DMS53 treated with DMSO at 0.1 percent for 48 hours (cell line): Measurements from ENCODE around the gene TMSB4X.

ENCODE experiments used
- DNase-seq: peaks from one replicate; lab custom pipeline; 2025; ENCODE audit not compliant: unreplicated experiment; lab: John Stamatoyannopoulos, UW

The TMSB4X gene

DNA sequence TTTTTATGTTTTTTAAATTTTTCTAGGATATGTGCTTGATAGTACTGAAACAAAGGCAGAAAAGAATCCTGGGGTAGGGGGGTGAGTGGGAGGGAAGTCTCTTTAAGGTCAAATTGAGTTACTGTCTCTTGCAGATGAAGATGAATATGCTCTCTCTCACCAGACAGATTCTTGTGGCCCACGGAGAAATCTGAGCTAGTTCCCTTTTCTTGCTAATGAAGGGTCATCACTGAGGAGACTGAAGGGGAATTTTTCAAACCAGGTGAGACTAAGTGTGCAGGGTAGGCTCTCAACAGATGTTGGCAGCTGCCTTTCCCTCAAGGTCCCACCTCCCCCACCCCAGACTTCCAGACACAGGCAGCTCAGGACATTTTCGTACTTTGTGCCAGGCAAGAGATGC is 48.0 kb downstream of the TMSB4X start:
- no peak for DNase-seq

GRCh38 chrX:13023567-13023966 is 48.7 kb downstream of the TMSB4X start:
- no peak for DNase-seq

DNA sequence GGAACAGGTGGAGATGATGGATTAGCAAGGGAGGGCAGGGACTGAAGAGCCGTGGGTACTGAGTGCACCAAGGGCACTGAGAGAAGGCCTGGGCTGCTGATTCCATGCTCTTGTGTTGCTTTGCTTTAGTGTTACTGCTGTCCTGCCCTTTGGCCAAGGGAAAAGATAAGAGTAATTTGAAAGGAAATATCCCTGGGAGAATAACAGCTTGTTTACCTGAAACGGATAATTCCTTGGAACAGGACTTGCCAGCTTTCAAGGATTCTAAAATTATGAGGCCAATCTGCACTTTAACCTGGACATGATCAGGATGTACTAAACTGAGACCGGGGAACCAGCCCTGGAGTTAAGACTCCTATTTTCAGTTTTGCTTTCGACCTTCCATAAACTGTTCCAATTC is 49.1 kb downstream of the TMSB4X start:
- no peak for DNase-seq

- DNase-seq: no peak
Measured at GRCh38 chrX:13024986-13025385, 50.1 kb downstream of the TMSB4X start.
